HG02759 (cell line): Measurements from ENCODE around the gene VDR.

Experiments used
- ATAC-seq: cut with Tn5 transposase; IDR thresholded peaks from one replicate; pipeline ENCODE4 v1.9.1; 2021; ENCODE audit warnings: mild to moderate bottlenecking, moderate library complexity; ENCODE audit not compliant: unreplicated experiment

VDR gene

GRCh38 chr12:47894652-47895051, 10.1 kb downstream of the VDR start:
- no peak for ATAC-seq

GRCh38 chr12:47894068-47894467, 10.7 kb downstream of the VDR start:
- ATAC-seq, result peak; percentile 75

- no peak for ATAC-seq
These were observed 12.0 kb downstream of the VDR start for GRCh38 chr12:47892819-47893218.

GRCh38 chr12:47891356-47891755, 13.4 kb downstream of the VDR start:
- ATAC-seq, result no peak

- ATAC-seq, result no peak
These were observed 15.8 kb downstream of the VDR start for GRCh38 chr12:47889040-47889439.

GRCh38 chr12:47888153-47888819, 16.5 kb downstream of the VDR start:
- ATAC-seq, result no peak

GRCh38 chr12:47887529-47887928, 17.3 kb downstream of the VDR start:
- no peak for ATAC-seq

GRCh38 chr12:47886510-47887240, 18.1 kb downstream of the VDR start:
- ATAC-seq, result no peak

- no peak for ATAC-seq
These were observed 19.2 kb downstream of the VDR start for GRCh38 chr12:47885566-47885965.

- peak; percentile 53 for ATAC-seq
These were observed 19.7 kb downstream of the VDR start for GRCh38 chr12:47885012-47885501.

GRCh38 chr12:47884501-47884900, 20.3 kb downstream of the VDR start:
- no peak for ATAC-seq

- no peak for ATAC-seq
These were observed 21.1 kb downstream of the VDR start for GRCh38 chr12:47883663-47884195.

- peak; percentile 81 for ATAC-seq
These were observed 21.8 kb downstream of the VDR start for GRCh38 chr12:47882781-47883546.

GRCh38 chr12:47881826-47882427, 22.9 kb downstream of the VDR start:
- ATAC-seq, result no peak

- ATAC-seq, result no peak
These were observed 23.7 kb downstream of the VDR start for GRCh38 chr12:47881051-47881450.

GRCh38 chr12:47878918-47879481, 25.8 kb downstream of the VDR start:
- no peak for ATAC-seq

GRCh38 chr12:47878293-47878917, 26.4 kb downstream of the VDR start:
- no peak for ATAC-seq

GRCh38 chr12:47877081-47877480, 27.7 kb downstream of the VDR start:
- ATAC-seq, result no peak

GRCh38 chr12:47876440-47876960, 28.3 kb downstream of the VDR start:
- ATAC-seq, result no peak
